ENCODE data around the gene DHPS.
"Not testable (repeated sequence)": the region's sequence is repeated elsewhere in the genome, so short reads cannot be mapped to it uniquely, and the experiment has no call there.

The DHPS gene

GRCh38 chr19:12670159-12670928 is 11.3 kb downstream of the DHPS start:
- no peak for DNase-seq

DNA sequence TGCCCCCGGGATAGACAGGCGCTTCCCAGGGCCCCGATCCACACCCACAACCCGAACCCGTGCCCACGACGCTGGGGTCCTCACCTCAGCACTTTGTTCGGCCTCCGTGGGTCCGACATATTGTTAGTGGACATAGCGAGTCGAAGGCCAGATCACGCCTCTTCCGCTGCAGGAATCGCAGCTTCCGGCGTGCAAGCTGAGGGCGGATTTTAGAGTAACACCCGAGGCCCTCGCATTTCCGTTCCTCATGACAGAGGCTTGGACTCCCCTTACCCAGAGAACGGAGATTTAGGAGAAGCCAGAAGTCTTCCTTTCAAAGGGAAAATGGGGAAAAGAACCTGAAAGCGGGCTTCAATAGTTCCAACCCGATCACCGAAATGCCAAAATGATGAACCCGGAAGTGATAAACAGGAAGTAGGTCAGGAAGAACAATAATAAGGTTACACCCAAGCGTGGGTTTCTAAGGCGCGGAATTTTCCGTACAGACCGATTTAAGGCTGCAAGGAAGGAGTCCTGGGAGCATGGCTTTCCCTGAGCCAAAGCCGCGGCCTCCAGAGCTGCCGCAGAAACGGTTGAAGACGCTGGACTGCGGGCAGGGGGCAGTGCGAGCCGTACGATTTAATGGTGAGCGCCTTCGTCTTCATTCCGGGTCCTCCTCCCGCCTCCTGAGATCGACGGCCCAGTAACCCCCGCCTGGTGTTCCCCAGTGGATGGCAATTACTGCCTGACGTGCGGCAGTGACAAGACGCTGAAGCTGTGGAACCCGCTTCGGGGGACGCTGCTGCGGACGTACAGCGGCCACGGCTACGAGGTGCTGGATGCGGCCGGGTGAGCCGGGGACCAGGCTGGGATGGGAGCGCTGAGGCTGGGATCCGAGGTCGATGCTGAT is 12.2 kb downstream of the DHPS start:
- DNase-seq: peak; percentile 38 to 64

DNA sequence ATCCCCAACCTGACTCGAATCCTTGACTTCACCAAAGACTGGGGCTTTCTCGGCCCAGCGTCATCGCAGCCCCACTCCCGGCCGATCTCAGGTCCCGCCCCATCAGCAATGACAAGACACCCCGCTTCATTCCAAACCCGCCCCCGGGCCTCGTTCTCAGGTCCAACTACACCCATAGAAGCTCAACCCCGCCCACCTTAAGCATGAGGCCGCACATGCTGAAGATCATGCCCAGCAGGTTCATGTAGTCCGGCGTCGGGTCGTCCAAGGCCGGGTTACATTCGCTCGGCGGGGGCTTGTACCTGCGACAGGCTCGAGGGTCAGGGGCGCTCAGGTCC is 12.8 kb downstream of the DHPS start:
- peak in 1 of 2 experiments; percentile 21 for DNase-seq

DNA sequence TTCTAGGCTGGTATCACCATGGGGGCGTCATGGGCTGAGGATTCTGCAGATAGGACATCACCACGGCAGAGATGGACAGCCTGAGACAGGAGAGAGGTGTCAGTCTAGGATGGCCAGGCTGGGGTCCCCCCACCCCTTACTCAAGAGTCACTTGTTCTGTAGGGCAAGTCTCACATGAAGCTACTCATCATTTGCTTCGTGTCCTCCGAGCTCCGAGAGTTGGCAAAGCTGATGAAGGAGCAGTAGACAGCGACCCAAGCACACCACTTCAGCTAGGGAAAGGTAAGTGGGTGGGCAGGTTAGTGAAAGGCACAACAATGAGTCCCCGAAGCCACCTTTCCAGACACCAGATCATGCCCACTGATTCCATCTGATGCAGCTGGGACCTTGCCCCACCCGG is 13.3 kb downstream of the DHPS start:
- DNase-seq: no peak

DNA sequence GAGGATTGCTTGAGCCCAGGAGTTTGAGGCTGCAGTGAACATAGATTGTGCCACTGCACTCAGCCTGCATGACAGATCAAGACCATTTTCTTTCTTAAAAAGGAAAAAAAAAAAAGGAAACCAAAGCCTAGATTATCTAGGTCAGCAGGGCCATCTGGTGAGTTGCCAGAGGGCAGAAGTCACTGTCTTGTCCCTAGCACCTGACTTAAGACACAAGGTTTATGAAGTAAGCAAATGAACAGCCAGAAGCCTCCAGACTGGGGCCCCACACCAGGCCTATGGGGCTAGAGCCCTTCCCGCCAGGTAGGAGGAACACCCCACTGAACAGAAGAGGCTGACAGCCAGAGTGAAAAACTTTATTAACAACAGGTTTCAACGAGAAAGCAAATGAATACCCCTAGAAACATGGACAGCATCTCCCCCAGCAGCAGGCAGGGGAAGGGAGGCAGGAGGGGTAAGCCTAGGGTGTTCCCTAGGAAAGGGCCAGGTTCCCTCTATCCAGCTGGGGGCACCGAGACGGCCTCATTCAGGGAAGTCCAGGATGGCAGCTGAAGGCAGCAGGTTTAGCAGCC is 13.9 kb downstream of the DHPS start:
- DNase-seq: no peak

DNA sequence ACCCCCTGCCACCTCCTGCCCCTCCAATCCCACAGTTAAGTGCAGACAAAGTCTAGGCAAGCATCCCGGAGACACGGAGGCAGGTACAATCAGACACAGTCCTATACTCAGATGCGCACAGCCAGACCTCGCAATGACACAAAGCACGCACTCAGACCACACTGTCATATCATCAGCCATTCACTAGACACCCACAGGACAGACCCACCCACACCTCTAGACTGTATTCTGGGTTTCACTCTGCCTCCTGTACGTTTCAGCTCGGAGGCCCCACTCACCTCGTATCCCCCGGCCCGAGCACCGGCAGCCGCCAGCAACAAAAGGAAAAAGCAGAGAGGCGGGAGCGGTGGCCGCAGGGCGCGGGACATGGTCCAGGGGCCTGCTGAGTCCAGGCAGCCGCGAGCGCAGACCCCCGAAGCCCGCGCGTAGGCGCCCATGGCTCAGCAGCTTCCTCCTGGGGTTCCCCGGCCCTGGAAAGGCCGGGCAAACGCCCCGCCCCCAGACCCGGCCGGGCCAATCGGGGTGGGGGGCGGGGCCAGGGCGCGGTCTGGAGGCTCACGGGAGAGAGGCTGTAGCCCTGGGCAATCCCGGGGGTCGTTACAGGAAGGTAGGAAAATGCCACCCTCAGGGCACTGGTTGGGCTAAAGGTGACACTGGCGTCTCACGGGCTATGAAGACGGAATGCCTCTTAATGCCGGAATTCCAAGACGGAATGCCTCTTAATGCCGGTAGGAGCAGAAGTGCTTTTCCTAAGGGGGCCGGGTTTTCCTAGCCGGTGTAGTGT is 15.2 kb downstream of the DHPS start, which contains the start of the genes MAN2B1 and WDR83:
MAN2B1 (minus strand) TSS at position 478 of the 784 bp plus-strand sequence; CDS start at position 437, 41 bp downstream.
WDR83 (plus strand) TSS at position 543 of the 784 bp plus-strand sequence. CDS start 2,984 bp downstream, outside the sequence.
- DNase-seq: peak; percentile 49 to 76

DNA sequence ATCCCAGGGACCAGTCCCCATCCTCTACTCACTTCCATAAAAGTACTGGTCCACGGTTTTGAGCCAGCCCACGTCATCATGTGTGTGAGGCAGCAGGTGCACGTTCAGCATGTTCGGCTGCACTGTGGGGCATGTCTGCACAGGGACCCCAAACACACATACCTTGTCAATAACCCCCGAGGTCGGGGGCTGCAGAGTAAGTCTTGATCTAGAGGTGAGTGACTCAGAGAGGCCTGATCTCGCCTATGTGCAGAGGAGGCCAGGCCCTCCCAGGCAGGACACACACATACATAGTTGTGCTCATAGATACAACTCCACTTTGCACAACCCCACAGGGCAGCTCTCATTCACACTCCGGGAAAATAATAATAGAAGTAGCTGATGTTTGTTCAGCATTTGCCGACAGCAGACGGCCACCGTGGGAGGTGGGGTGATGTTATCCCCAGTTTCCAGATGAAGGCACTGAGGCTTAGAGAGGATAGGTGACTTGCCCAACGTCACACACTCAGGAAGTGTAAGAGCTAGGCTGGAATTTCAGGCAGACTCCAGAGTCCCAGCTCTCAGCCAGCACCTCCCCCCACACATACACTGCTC is 15.9 kb downstream of the DHPS start:
- no peak for DNase-seq

DNA sequence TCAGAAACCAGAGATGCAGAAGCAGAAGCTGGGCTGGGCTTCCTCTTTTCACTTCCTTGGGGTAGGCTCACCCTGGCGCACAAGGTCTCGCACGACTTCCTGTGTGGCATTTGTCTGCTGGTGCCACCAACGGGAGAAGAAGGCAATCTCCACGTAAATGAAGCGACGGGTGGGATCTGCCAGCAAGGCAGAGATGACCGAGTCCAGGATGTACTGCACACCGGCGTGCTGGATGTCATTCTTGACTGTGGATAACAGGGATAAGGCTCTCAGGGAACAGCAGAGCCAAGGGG is 16.5 kb downstream of the DHPS start:
- no peak for DNase-seq

- DNase-seq: no peak
Observed at GRCh38 chr19:12664406-12665280, 17.0 kb downstream of the DHPS start.

DNA sequence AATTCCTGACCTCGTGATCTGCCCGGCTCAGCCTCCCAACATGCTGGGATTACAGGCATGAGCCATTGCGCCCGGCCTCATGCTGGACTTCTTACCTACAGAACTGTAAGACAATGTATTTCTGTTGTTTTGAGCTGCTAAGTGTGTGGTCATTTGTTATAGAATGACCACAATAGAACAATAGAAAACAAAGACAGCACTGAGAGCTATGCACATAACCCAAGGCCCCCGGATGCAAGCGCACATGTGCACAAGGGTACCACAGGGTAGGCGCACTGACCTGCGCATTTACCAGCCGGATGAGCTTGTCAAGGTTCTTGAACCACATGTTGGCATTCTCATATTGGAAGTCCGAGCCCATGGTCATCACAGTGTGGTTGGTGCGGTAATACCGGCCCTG is 20.7 kb downstream of the DHPS start:
- no peak for DNase-seq

DNA sequence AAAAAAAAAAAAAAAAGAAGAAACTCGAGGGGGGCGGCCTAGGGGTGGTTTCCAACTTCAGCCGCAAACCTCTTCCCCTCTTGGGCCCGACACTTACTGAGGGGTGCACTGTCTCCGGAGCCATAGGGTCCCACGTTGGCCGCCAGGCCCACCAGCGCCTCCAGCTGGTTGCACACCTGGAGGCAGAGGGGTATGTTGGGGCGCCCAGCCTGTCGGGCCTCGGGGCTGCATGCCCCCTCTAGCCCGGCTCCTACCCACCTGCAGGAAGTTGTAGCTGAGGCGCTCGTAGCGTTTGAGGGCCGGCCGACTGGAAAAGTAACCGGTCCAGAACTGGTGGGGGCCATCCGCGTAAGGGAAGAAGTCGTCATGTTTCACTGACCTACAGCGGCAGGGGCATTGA is 23.7 kb downstream of the DHPS start:
- no peak for DNase-seq

- DNase-seq: no peak
Observed at GRCh38 chr19:12656899-12657571, 24.6 kb downstream of the DHPS start.

DNA sequence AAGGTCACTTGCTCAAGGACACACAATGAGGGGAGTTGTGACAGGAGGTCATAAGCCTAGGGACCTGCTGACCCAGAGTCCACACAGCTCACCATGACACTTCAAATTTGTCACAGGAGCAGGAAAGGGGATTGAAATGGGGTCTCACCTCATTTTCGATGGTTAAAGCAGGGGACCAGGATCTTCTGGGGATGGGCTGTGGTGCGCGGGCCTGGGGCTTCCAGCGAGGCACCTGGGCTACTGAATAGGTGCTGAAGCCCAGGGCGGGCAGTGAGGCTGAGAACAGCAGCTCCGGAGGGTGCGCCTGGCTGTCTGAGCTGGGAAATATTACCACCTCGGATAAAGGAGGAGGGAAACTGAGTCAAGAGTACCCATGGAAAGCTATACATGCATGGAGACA is 26.1 kb downstream of the DHPS start:
- no peak for DNase-seq

- DNase-seq: no peak
Observed at GRCh38 chr19:12652219-12652618, 29.5 kb downstream of the DHPS start.

- DNase-seq: no peak
Observed at GRCh38 chr19:12649941-12650340, 31.7 kb downstream of the DHPS start.

- no peak for DNase-seq
Observed at GRCh38 chr19:12648088-12648487, 33.6 kb downstream of the DHPS start.

DNA sequence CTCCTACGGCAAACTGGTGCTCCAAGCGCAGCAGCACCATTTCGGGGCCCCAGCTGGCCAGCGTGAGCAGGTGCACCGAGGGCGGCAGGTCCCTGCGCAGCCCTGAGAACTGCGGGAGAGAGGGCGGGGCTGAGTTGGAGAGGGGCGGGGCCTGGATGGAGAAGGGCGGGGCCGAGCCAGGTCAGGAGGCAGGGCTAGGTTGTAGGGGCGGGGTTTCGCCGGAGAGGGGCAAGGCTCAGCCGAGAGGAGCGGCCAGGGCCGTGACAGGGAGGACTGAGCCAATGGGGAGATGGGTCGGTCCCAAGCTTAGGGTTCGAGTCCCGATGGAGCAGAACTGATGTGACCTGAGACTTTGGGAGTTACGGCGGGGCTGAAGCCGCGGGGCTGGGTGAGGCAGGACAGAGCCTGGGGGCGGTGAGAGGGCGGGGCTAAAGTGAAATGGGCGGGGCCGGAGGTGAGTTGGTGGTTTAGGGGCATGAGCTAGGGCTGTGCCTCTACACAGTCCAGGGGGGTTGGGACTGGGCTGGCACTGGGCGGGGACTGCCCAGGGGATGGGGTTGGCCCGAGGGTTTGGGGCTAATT is 34.1 kb downstream of the DHPS start:
- DNase-seq: no peak

DNA sequence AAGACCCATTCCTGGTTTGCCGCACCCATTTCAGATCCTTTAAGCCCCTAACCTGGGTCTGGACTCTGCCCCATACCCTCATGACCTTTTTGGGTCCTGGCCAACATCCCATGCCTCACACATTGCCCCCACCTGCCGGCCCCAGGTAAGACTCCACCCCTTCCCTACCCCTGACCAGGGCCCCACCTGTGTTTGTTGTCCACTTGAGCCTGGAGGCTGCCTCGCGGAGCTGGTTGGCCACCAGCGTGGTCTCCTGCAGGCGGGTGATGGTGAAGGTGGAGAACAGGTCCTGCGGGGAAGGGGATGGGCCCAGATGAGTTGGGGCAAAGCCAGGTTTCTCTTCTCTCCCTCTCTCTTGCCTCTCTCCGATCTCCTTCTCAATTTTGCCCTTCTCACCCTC is 34.6 kb downstream of the DHPS start:
- no peak for DNase-seq

- DNase-seq: no peak
Observed at GRCh38 chr19:12646551-12646950, 35.1 kb downstream of the DHPS start.

DNA sequence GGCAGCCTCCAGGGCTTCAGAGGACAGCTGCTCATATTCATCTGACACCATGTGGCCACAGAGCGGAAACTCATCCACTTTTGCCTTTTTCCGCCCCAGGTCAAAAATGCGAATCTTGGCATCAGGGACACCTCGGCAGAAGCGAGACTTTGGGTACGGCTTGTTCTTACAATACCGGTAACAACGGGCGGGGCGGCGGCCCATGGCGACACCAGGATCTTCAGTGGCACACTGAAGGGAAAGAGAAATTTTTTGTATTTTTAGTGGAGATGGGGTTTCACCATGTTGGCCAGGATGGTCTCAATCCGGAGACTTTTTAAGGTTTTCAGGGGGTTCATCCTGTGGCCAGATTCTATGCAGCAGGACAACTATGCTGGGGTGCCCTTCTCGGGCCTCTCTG is 38.0 kb downstream of the DHPS start:
- not testable (repeated sequence) for DNase-seq

GRCh38 chr19:12642506-12642905 is 39.2 kb downstream of the DHPS start:
- DNase-seq: no peak

Data from SHP77 (cell line).